Activated CD8-positive, alpha-beta T cell treated with anti-CD3 and anti-CD28 coated beads, Interleukin-2, amount 10 ng/mL, durations not matched to agents 7 days and 5 days (primary cell): ENCODE results near the gene FXYD2. TPM values are rescaled to one million over a fixed set of nuclear protein-coding genes. Genes with fewer than 3 reads are reported as not detected.

Source experiments
- ATAC-seq: fragments of 150-1000 bp; cut with Tn5 transposase; one replicate; pipeline ENCODE4 v1.10.0; 2021; ENCODE audit warnings: moderate library complexity
- CTCF ChIA-PET: fragments of 350-600 bp; sonication (Branson Sonifier 250); formaldehyde crosslinking; loops from one replicate; lab custom pipeline; 2021; ENCODE audit warnings: antibody characterized with exemption; lab: Charles Lee
- POLR2A ChIA-PET: fragments of 350-600 bp; sonication (Branson Sonifier 250); formaldehyde crosslinking; loops from one replicate; lab custom pipeline; 2021; ENCODE audit warnings: antibody characterized with exemption; lab: Charles Lee
- DNase-seq: peaks from one replicate; pipeline ENCODE4 v3.0.0-alpha.2; 2020
- H3K27ac Mint-ChIP-seq: one replicate; pipeline ENCODE4 v1.8.0; 2021; ENCODE audit warnings: mild to moderate bottlenecking, mixed read lengths
- H3K27me3 Mint-ChIP-seq: one replicate; pipeline ENCODE4 v1.8.0; 2021; ENCODE audit warnings: low read depth, mixed read lengths
- H3K36me3 Mint-ChIP-seq: one replicate; pipeline ENCODE4 v1.8.0; 2021; ENCODE audit warnings: low read depth, mixed read lengths
- H3K4me1 Mint-ChIP-seq: one replicate; pipeline ENCODE4 v1.8.0; 2021; ENCODE audit warnings: low read depth, mixed read lengths
- H3K4me3 Mint-ChIP-seq: one replicate; pipeline ENCODE4 v1.8.0; 2021; ENCODE audit warnings: mild to moderate bottlenecking, mixed read lengths
- H3K9me3 Mint-ChIP-seq: one replicate; pipeline ENCODE4 v1.8.0; 2022; ENCODE audit warnings: mixed read lengths; ENCODE audit not compliant: insufficient read depth
- total RNA-seq, 2 experiments: library from RNA; stranded (reverse); gene quantifications; one replicate each; pipeline ENCODE4 v1.2.3, GENCODE V29; 2021

Gene FXYD2
- total RNA-seq, 2 experiments from 2014 or later = 22.5 to 24.3 TPM

DNA sequence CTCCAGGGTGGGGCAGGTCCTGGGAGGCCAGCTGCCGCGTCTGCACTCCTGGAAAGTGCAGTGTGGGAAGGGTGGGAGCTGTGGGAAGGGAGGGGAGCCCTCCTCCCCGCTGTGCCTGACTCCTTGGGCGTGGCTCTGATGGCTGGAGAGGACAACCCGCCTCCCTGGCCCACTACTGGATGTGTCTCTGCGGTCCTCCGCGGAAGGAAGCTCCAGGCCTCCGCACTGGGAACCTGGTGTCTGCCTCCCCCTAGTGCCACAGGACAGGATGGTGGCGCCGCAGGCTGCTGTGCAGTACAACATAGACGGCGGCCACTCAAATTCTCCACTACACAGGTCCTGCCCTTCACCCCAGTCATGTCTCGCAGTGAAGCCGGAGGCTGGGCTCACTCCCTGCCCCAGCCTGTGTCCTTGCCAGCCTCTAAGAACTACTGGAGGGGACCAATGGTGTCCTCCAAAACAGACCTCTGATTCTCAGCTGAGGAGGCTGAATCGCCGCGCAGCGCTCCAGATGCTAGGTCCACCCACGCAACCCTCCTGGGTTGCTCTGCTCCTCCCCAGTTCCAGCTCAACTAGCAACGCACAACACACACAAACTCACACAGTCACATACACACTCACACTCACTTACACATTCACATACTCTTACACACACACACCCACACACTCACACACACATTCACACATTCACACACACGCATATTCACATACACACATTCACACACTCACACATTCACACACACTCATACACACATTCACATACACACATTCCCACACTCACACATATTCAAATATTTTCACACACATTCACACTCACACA, 15.1 kb downstream of the FXYD2 start:
- ATAC-seq (peak; percentile 88), DNase-seq (peak; percentile 71)
- H3K9me3 Mint-ChIP-seq = no peaks in the 10 kb centered on the region
- H3K4me1 Mint-ChIP-seq = peaks cover 39% of the 10 kb centered on the region
- H3K27ac Mint-ChIP-seq = peak overlapping the region; percentile 10
- H3K36me3 Mint-ChIP-seq = no peaks in the 10 kb centered on the region
- no peaks in the 10 kb centered on the region for H3K27me3 Mint-ChIP-seq
- POLR2A ChIA-PET = interaction anchor here (0.6 to 1.4 kb wide), 3 partner anchors 8 to 21 kb away, joined by 3 to 6 read pairs (median 3); no protein-coding TSS in a partner anchor
- no peak overlapping the region for H3K4me3 Mint-ChIP-seq
- CTCF ChIA-PET = interaction anchor here (0.9 to 7.9 kb wide), 16 partner anchors 9 to 482 kb away, joined by 3 to 404 read pairs (median 11); partner anchors contain the start of genes CEP164 and FXYD2

DNA sequence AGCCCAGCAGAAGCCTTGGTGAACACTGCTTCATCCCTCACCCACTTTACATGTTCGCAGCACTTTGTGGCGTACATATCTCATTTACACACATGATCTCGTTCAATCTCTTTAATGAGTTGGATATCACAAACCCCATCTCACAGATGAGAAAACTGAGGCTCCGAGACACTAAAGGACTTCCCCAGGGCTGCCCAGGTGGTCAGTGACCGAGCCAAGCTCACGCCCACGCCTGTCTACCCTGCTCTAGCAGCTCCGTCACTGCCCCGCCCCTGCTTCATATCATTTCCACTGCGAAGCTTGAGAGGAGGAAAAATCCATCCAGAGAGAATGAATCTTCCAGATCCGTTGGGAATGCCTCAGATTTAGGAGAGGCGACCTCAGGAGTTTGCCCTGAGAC, 15.8 kb downstream of the FXYD2 start:
- ChIA-PET POLR2A (interaction anchor here (1.0 to 1.4 kb wide), 2 partner anchors 9 to 14 kb away, joined by 3 to 6 read pairs; no protein-coding TSS in a partner anchor), CTCF (interaction anchor here (0.7 to 7.9 kb wide), 24 partner anchors 8 to 481 kb away, joined by 3 to 404 read pairs (median 10); partner anchors contain the start of genes CEP164, FXYD2 and IL10RA)
- Mint-ChIP-seq H3K4me3 (no peak overlapping the region), H3K27ac (no peak overlapping the region), H3K4me1 (peaks cover 33% of the 10 kb centered on the region), H3K9me3 (no peaks in the 10 kb centered on the region), H3K27me3 (no peaks in the 10 kb centered on the region), H3K36me3 (no peaks in the 10 kb centered on the region)
- ATAC-seq (no peak), DNase-seq (no peak)

DNA sequence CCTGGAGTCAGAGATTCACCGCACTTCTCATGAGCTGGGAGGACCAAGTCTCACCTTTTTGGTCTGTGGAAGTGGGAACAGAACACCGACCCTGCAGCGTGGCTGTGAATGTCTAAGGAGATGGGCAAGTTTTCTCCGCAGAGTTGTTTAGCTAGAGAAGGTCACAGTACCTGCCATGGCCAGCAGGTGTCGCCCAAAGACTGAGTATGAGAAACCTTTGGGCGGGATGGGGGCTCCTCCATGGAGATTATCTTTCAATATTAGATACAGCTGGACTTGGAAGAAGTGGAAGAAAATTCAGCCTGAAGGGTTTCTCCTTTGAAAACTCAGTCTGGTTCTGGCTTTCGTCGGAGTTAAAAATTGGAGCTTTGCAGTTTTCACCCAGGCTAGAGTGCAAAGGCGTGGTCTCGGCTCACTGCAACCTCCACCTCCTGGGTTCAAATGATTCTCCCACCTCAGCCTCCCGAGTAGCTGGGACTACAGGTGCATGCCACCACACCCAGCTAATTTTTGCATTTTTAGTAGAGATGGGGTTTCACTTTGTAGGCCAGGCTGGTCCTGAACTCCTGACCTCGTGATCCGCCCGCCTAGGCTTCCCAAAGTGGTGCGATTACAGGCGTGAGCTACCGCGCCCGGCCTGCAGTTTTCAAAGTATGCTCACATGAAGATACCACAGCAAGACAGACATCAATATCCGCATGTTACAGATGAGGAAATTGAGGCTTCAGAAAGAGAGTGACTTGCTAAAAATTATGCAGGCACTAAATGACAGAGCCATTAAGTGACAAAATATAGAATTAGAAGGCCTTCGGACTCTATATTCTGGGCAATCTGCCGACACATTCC, 16.8 kb downstream of the FXYD2 start:
- Mint-ChIP-seq H3K27me3 (no peaks in the 10 kb centered on the region), H3K36me3 (no peaks in the 10 kb centered on the region), H3K4me3 (no peak overlapping the region), H3K4me1 (peaks cover 25% of the 10 kb centered on the region), H3K9me3 (no peaks in the 10 kb centered on the region), H3K27ac (no peak overlapping the region)
- DNase-seq = peak; percentile 86
- ChIA-PET POLR2A (interaction anchor here (0.6 to 1.2 kb wide), 6 partner anchors 8 to 246 kb away, joined by 3 to 13 read pairs (median 4); no protein-coding TSS in a partner anchor), CTCF (interaction anchor here (0.6 to 7.9 kb wide), 55 partner anchors 9 to 765 kb away, joined by 3 to 404 read pairs (median 6); partner anchors contain the start of genes ARCN1, FXYD2 and IL10RA)
- peak; percentile 66 for ATAC-seq

DNA sequence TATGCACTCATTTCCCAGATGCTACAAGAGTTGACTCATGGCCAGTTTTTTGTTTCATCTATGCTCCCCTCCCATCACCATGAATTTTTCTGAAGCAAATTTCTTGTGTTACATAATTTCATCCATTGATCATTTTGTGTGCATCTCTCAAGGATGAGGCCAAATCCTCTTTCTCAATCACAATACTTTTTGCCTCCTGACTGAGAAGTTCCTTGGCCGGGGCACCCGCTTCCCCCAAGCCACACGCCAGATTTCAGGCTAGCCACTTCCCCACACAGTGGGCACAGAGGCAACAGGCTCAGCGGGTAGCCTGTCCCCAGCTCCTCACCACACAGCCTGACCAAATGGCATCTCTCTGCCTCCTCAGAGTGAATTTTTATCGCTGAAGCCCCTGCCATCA, 17.7 kb downstream of the FXYD2 start:
- POLR2A ChIA-PET = interaction anchor here (0.9 to 1.2 kb wide), 6 partner anchors 8 to 247 kb away, joined by 3 to 13 read pairs (median 3); no protein-coding TSS in a partner anchor
- H3K4me3 Mint-ChIP-seq = no peak overlapping the region
- CTCF ChIA-PET = interaction anchor here (0.6 to 7.9 kb wide), 48 partner anchors 8 to 382 kb away, joined by 3 to 404 read pairs (median 6); partner anchors contain the start of genes FXYD2 and IL10RA
- H3K36me3 Mint-ChIP-seq = no peaks in the 10 kb centered on the region
- H3K9me3 Mint-ChIP-seq = no peaks in the 10 kb centered on the region
- H3K4me1 Mint-ChIP-seq = peaks cover 25% of the 10 kb centered on the region
- ATAC-seq (no peak), DNase-seq (no peak)
- H3K27me3 Mint-ChIP-seq = peaks cover 4% of the 10 kb centered on the region
- no peak overlapping the region for H3K27ac Mint-ChIP-seq

DNA sequence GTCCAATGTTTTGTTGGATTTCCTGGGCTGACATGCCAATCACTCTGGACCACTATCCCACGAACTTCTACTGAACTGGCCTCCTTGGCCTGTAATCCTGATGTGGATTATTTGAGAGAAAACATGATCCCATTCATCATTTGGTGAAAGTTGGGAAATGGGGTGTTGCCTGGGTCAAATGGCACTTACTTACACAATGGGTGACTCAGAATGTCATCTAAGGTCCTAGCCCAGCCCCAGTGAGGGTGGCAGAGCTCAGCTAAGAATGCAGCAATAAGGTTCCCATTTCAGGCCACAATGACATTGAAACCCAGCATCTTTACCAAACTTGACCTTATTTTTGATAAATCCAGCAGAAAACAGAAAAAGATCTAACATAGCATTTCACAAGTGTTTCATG, 19.5 kb downstream of the FXYD2 start:
- Mint-ChIP-seq H3K4me1 (peaks cover 25% of the 10 kb centered on the region), H3K27ac (no peak overlapping the region), H3K9me3 (no peaks in the 10 kb centered on the region), H3K27me3 (peaks cover 7% of the 10 kb centered on the region), H3K4me3 (no peak overlapping the region), H3K36me3 (no peaks in the 10 kb centered on the region)
- DNase-seq = no peak
- no peak for ATAC-seq
- POLR2A ChIA-PET = interaction anchor here (1.3 kb wide), 1 partner anchor 10 kb away, joined by 4 read pairs; no protein-coding TSS in a partner anchor
- CTCF ChIA-PET = interaction anchor here (7.3 to 7.9 kb wide), 2 partner anchors 15 to 249 kb away, joined by 118 to 404 read pairs; partner anchors contain the start of gene FXYD2

DNA sequence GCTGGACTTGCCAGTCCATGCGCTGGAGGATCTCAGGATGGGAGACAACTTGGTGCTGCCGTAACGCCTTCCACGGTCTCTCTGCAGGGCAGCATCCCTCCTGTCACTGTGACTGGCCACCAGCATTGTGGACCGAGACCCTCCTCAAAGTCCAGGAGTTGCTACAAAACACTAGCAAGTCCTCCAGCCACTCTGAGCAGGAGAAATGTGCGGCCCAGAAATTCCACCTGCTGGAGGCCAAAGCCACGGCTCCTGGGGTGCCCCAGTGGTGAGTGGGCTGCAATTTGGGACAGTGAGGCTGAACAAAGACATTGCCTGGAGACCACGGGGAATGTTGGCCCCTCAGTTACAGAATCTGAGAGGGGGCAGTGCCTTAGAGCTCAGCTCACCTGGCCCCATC, 20.6 kb downstream of the FXYD2 start:
- Mint-ChIP-seq H3K4me3 (no peak overlapping the region), H3K27ac (no peak overlapping the region), H3K27me3 (peaks cover 17% of the 10 kb centered on the region), H3K36me3 (no peaks in the 10 kb centered on the region), H3K4me1 (peaks cover 14% of the 10 kb centered on the region), H3K9me3 (no peaks in the 10 kb centered on the region)
- POLR2A ChIA-PET = interaction anchor here (1.3 kb wide), 1 partner anchor 11 kb away, joined by 4 read pairs; no protein-coding TSS in a partner anchor
- ATAC-seq (no peak), DNase-seq (no peak)
- CTCF ChIA-PET = interaction anchor here (7.3 to 7.9 kb wide), 2 partner anchors 16 to 250 kb away, joined by 118 to 404 read pairs; partner anchors contain the start of gene FXYD2

DNA sequence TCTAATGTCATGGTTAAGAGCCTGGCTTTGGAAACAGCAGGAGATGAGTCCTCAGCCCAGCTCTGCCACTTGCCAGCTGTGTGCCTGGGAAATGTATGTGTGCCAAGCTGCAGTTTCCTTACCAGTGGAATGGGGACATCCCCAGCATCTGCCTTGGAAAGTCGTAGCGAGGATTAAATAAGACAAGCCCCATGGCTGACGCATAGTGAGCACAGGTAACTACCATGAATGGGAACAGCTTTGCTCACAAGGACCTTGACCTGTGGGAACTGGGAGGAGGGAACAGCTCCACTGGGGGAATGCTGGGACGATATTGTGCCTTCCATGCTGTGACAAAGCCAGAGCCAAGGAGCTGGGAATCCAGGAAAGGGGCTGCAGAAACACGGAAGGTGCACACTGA, 24.9 kb downstream of the FXYD2 start:
- Mint-ChIP-seq H3K4me1 (peaks cover 4% of the 10 kb centered on the region), H3K4me3 (no peak overlapping the region), H3K9me3 (no peaks in the 10 kb centered on the region), H3K27ac (no peak overlapping the region), H3K27me3 (peaks cover 47% of the 10 kb centered on the region), H3K36me3 (no peaks in the 10 kb centered on the region)
- no peak for DNase-seq
- CTCF ChIA-PET = interaction anchor here (1.0 to 4.6 kb wide), 4 partner anchors 8 to 254 kb away, joined by 3 to 28 read pairs (median 13); no protein-coding TSS in a partner anchor
- POLR2A ChIA-PET = no interaction called here
- ATAC-seq = no peak

DNA sequence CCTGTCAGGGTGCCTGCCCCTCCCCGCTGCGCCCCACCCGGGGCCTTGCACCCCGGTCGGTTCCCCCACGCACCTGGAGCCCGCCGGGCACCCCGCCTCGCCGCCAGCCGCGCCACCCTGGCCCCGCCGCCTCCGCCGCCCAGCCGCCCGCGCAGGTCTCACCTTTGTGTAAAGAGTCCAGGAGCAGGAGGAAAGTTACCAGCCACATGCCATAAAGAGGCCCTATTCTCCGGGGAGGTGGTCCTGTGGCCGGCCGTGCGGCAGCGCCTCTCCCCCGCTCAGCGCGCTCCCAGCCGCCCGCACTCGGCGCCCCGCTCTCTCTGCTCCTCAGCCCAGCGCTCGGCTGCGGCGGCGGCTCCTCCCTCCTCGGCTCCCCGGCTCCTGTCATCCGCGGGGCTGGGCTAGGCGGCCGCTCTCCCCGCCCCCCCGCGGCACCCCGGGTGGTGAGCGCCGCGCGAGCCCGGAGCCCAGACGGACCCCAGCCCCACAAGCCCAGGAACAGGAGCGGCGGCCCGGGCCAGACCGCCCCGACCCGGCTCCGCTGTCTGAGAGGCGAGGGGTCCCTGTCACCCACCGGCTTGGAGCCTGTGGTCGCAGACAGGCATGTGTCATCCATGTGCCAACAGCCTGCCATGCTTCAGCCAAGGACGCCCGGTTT, 27.5 kb downstream of the FXYD2 start, which contains the start of gene DSCAML1:
TSS of gene DSCAML1 (minus strand) at position 345 of the 658 bp plus-strand sequence. CDS start at position 208, 137 bp downstream.
- Mint-ChIP-seq H3K4me1 (peaks cover 4% of the 10 kb centered on the region), H3K27ac (no peak within 1 kb of the TSS), H3K36me3 (no peaks in the 10 kb centered on the region), H3K27me3 (peaks cover 62% of the 10 kb centered on the region), H3K4me3 (no peak within 1 kb of the TSS), H3K9me3 (no peaks in the 10 kb centered on the region)
- ChIA-PET POLR2A (no interaction called here), CTCF (interaction anchor here (2.6 kb wide), 1 partner anchor 11 kb away, joined by 28 read pairs; no protein-coding TSS in a partner anchor)
- ATAC-seq (peak; percentile 91), DNase-seq (peak; percentile 43)

DNA sequence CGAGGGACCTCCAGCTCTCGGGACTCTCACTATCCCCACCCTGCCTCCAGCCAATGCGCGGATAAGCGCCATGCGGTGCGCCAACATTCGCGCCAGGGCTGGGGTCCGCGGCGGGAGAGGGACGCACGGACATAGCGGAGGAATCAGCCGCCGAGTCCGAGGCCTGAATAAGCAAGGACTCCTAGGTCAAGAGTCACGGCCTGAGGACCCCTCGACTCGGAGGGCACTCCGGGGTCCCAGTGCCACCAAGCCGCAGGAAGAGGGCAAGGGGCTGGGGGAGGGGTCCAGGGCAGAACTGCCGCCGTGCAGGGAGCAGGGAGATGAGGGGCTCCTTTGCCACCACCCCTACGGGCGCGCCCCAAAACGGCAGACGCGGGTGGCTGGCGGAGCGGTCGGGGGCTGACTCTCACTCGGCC, 28.1 kb downstream of the FXYD2 start:
- Mint-ChIP-seq H3K27me3 (peaks cover 61% of the 10 kb centered on the region), H3K27ac (no peak overlapping the region), H3K9me3 (no peaks in the 10 kb centered on the region), H3K4me3 (no peak overlapping the region), H3K4me1 (peaks cover 4% of the 10 kb centered on the region), H3K36me3 (no peaks in the 10 kb centered on the region)
- ChIA-PET CTCF (interaction anchor here (1.3 kb wide), 1 partner anchor 370 kb away, joined by 3 read pairs; no protein-coding TSS in a partner anchor), POLR2A (no interaction called here)
- ATAC-seq (no peak), DNase-seq (no peak)

DNA sequence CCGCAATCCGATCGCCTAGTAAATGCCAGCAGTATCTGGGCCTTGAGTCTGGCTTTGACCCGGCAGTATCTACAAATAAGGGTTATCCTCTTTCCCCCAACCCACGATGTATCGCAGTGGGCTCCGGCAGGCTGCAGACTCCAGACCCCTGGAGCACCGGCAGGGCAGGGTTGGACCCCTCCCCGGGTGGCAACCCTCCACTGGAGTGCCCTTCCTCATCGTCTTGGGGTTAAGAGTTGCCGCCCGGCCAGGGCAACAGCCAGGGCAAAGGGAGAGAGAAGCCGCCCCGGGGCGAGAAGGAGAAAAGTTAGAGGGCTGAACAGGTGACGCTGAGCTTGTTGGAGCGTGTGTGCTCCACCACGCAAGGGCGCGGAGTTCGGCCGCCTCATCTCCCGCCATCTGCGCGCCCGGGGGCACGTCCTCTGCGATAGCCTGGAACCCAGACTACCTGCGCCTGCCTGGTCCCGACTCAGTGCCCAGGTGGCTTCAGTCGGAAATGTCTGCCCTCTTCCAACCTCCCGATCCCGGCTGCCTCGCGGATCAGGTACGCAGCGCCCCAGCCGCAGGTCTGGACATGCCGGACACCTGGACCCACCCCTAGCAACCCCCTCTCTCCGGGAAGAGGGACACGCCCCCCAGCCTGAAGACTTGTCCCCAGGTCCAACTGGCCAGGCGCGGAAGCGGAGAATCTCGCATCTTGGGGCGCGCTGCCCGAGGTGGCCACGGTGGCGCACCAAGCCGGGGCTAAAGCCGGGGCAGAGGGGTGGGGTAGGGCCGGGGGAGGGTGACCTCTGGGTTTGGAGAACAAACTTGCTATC, 28.7 kb downstream of the FXYD2 start:
- H3K27me3 Mint-ChIP-seq = peaks cover 61% of the 10 kb centered on the region
- no peak for DNase-seq
- H3K4me1 Mint-ChIP-seq = peaks cover 4% of the 10 kb centered on the region

More for the DNA sequence above, 28.7 kb downstream of the FXYD2 start:
- CTCF ChIA-PET = interaction anchor here (1.3 to 3.7 kb wide), 2 partner anchors 12 to 370 kb away, joined by 3 to 14 read pairs; no protein-coding TSS in a partner anchor
- no peaks in the 10 kb centered on the region for H3K9me3 Mint-ChIP-seq
- POLR2A ChIA-PET = no interaction called here
- ATAC-seq = no peak
- no peaks in the 10 kb centered on the region for H3K36me3 Mint-ChIP-seq
- no peak overlapping the region for H3K4me3 Mint-ChIP-seq
- no peak overlapping the region for H3K27ac Mint-ChIP-seq
